Astrocyte (in vitro differentiated cells and primary cell): ENCODE results near the gene KSR2.

Experiments used
- EZH2 ChIP-seq: IDR thresholded peaks from 2 replicates; pipeline ENCODE4 v1.6.1; 2012; ENCODE audit warnings: mild to moderate bottlenecking, low read length, inconsistent platforms; ENCODE audit not compliant: insufficient read depth
- TF ChIP-seq, protein P1 (sequence below): IDR thresholded peaks from 2 replicates; pipeline ENCODE4 v1.5.1; 2011; ENCODE audit warnings: low read depth, mild to moderate bottlenecking, inconsistent platforms, low read length, moderate library complexity; ENCODE audit not compliant: insufficient read depth

DNA sequence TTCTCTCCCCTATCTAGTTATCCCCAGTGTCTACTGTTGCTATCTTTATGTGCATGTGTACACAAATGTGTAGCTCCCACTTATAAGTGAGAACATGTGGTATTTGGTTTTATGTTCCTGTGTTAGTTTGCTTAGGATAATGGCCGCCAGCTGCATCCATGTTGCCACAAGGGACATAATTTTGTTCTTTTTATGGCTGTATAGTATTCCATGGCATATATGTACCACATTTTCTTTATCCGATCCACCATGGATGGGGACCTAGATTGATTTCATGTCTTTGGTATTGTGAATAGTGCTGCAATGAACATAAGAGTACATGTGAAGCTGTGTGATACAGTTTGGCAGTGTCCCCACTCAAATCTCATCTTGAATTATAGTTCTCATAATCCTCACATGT lies 218.1 kb downstream of the KSR2 start:
- TF ChIP-seq, protein P1, sequence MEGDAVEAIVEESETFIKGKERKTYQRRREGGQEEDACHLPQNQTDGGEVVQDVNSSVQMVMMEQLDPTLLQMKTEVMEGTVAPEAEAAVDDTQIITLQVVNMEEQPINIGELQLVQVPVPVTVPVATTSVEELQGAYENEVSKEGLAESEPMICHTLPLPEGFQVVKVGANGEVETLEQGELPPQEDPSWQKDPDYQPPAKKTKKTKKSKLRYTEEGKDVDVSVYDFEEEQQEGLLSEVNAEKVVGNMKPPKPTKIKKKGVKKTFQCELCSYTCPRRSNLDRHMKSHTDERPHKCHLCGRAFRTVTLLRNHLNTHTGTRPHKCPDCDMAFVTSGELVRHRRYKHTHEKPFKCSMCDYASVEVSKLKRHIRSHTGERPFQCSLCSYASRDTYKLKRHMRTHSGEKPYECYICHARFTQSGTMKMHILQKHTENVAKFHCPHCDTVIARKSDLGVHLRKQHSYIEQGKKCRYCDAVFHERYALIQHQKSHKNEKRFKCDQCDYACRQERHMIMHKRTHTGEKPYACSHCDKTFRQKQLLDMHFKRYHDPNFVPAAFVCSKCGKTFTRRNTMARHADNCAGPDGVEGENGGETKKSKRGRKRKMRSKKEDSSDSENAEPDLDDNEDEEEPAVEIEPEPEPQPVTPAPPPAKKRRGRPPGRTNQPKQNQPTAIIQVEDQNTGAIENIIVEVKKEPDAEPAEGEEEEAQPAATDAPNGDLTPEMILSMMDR: no peak
- TF ChIP-seq EZH2: no peak
